D721Med (cell line): Measurements from ENCODE around the gene TMX2.
"Not testable (repeated sequence)": the region's sequence is repeated elsewhere in the genome, so short reads cannot be mapped to it uniquely, and the experiment has no call there.

ENCODE experiments used
- DNase-seq: peaks from one replicate; pipeline ENCODE4 v3.0.0; 2011; ENCODE audit warnings: low spot score; ENCODE audit not compliant: insufficient read length
- FAIRE-seq: peaks from 2 replicates; lab custom pipeline; 2011; peaks lifted over from hg19 to GRCh38; lab: Jason Lieb, UNC
- CTCF ChIP-seq: IDR thresholded peaks from 2 replicates; pipeline ENCODE4 v1.5.1; 2012; ENCODE audit warnings: mild to moderate bottlenecking, control low read depth; ENCODE audit not compliant: insufficient read depth; ENCODE audit errors: missing control alignments

TMX2 gene

GRCh38 chr11:57713835-57714234 lies 1.4 kb downstream of the TMX2 start:
- DNase-seq (no peak), FAIRE-seq (no peak)
- TF ChIP-seq CTCF, result no peak

DNA sequence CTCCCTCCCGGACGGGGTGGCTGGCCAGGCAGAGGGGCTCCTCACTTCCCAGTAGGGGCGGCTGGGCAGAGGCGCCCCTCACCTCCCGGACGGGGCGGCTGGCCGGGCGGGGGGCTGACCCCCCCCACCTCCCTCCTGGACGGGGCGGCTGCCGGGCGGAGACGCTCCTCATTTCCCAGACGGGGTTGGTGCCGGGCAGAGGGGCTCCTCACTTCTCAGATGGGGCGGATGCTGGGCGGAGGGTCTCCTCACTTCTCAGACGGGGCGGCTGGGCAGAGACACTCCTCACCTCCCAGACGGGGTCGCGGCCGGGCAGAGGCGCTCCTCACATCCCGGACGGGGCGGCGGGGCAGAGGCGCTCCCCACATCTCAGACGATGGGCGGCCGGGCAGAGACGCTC lies 4.3 kb downstream of the TMX2 start:
- not testable (repeated sequence) for DNase-seq, FAIRE-seq

DNA sequence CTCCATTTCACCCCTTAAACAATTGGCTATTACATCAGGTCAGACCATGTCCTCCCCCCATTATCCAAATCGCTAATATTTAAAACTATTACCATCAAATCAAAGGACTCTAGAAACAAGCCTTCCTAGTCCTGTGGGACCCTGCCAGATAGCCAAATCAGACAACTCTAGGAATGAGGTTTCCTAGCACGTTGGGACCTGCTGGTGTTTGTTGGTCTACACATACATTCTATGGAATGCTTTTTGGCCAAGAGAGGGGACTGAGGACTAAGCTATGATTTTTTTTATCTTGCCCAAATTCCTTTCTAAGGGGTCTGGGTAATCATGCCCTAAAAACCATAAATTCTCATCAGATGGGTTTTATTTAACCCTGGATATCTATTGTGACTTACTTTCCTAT lies 14.8 kb downstream of the TMX2 start:
- TF ChIP-seq CTCF, result no peak
- DNase-seq (no peak), FAIRE-seq (no peak)

- DNase-seq (no peak), FAIRE-seq (no peak)
- TF ChIP-seq CTCF, result no peak
Measured at GRCh38 chr11:57728829-57729228, 16.4 kb downstream of the TMX2 start.

GRCh38 chr11:57729479-57729878 lies 17.1 kb downstream of the TMX2 start:
- no peak for TF ChIP-seq CTCF
- FAIRE-seq (no peak), DNase-seq (no peak)

DNA sequence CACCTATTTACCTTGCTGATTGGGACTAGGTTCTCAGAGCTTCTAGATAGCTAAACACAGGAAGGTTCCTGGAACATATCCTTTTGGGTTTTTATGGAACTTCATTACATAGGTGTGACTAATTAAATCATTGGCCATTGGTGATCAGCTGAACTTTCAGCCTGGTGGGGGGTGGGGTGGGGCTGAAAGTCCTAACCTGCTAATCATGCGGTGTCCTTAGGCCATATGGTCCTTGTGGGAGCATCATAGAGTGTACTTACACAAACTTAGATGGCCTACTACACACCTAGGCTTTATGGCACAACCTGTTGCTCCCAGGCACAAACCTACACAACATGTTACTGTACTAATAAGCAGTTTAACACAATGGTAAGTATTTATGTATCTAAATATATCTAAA lies 20.3 kb downstream of the TMX2 start:
- no peak for TF ChIP-seq CTCF
- no peak for DNase-seq
- FAIRE-seq, result no peak

- no peak for DNase-seq
Measured at GRCh38 chr11:57735619-57736298, 23.4 kb downstream of the TMX2 start.

More at GRCh38 chr11:57735619-57736298, 23.4 kb downstream of the TMX2 start:
- no peak for TF ChIP-seq CTCF
- no peak for FAIRE-seq
